ENCODE results near the gene FGFR2.

FGFR2 gene

DNA sequence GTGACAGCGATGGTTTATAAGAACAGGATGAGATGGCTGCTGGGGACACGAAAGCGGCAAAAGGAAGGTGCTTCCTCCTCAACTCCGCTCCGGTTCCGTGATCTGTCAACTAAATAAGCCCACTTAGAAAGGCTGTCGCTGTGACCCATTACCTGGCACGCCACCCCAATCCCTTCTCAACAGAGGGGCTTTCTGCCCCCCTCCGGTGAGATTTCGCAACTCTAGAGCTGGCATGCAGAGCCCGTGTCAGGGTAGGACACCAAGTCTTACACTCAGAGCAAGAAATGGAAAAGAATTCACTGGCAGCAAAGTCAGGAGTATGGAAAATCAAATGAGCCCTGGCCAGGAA lies 66.4 kb downstream of the FGFR2 start:
- TF ChIP-seq, protein P1, sequence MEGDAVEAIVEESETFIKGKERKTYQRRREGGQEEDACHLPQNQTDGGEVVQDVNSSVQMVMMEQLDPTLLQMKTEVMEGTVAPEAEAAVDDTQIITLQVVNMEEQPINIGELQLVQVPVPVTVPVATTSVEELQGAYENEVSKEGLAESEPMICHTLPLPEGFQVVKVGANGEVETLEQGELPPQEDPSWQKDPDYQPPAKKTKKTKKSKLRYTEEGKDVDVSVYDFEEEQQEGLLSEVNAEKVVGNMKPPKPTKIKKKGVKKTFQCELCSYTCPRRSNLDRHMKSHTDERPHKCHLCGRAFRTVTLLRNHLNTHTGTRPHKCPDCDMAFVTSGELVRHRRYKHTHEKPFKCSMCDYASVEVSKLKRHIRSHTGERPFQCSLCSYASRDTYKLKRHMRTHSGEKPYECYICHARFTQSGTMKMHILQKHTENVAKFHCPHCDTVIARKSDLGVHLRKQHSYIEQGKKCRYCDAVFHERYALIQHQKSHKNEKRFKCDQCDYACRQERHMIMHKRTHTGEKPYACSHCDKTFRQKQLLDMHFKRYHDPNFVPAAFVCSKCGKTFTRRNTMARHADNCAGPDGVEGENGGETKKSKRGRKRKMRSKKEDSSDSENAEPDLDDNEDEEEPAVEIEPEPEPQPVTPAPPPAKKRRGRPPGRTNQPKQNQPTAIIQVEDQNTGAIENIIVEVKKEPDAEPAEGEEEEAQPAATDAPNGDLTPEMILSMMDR (IDR thresholded peaks at IDR 0.05; ENCODE audit: low read depth, low read length, missing control alignments): no peak
- DNase-seq (ENCODE audit: low read depth): no peak
- no peak overlapping the region for H3K4me3 ChIP-seq (ENCODE audit: low read depth, low read length)

DNA sequence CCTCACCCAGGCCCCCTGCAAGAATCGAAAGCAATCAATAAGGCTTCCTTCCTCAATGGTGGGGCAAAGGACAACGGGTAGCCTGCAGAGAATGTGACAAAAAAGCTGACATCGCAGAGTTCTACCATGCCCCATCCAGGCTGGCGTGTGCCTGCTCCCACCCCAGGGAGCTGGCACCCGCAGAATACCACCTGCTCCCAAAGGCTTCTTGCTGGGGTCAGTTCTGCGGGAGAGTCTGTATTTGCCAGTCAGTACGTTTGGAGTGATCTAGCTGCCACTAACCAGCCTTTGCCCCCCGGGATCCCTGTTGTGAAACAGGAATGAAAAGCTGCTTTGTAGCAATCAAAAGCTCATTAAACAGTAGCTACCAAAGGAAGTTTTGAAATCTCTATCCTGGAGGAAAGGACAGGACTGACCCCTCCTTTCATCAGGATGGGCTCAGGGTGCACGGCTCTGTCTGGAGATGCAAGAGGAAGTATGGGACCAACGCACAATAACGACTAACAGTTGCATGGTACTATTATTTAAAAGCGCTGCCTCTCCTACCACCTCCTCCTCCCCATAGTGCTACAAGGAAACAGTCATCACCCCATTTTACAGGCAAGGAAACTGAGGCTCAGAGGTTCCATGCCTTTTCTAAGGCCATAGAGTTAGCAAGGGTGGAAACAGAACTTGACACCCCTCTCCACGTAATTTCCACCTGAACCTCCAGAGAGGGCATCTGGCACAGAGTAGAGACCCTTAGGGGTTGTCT lies 67.0 kb downstream of the FGFR2 start:
- no peak for DNase-seq (ENCODE audit: low read depth)
- TF ChIP-seq, protein P1 (IDR thresholded peaks at IDR 0.05; ENCODE audit: low read depth, low read length, missing control alignments): no peak
- no peak overlapping the region for H3K4me3 ChIP-seq (ENCODE audit: low read depth, low read length)

DNA sequence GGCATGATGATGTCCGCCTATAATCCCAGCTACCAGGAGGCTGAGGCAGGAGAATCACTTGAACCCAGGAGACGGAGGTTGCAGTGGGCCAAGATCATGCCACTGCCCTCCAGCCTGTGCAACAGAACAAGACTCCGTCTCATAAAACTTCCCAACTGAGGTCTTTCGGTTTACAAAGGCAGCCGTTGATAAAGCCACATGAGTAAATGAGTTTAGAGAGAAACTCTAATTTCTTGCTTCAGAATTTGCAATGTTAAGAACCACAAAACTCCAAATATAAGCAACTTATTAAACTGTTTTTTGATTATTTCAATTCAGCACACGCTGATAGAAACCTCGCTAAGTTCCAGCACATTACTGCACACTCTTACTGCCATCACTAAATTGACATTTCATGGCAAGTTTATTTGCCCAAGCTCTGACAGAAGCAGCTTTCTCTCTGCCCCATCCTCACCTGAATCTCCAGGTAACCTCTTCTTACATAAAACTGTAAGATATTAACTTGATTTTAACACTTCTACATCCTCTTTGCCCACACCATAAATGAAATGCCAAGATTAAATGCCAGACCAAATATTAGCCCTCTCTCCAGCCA lies 67.7 kb downstream of the FGFR2 start:
- no peak for DNase-seq (ENCODE audit: low read depth)
- H3K4me3 ChIP-seq (ENCODE audit: low read depth, low read length): no peak overlapping the region
- TF ChIP-seq, protein P1 (IDR thresholded peaks at IDR 0.05; ENCODE audit: low read depth, low read length, missing control alignments): no peak

DNA sequence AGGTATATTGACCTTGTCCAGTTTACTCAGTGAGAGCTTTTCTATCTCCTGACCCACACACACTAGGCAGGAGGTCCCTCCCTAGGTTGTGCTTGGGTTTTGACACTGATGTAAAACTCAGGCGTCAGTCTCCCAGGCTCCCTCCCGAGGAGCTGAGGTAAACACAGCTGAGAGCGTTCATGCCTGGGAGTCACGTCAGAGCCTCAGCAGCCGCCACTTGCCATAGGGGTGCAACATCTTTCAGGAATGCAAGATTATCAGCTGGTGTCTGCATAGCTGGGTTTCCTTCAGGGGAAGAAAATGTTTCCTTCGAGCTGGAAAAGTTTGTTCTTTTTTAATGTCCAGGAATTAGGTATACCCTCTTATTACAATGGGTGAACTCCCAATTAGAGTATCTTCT lies 70.6 kb downstream of the FGFR2 start:
- no peak for DNase-seq (ENCODE audit: low read depth)
- TF ChIP-seq, protein P1 (IDR thresholded peaks at IDR 0.05; ENCODE audit: low read depth, low read length, missing control alignments): no peak
- H3K4me3 ChIP-seq (ENCODE audit: low read depth, low read length): no peak overlapping the region

DNA sequence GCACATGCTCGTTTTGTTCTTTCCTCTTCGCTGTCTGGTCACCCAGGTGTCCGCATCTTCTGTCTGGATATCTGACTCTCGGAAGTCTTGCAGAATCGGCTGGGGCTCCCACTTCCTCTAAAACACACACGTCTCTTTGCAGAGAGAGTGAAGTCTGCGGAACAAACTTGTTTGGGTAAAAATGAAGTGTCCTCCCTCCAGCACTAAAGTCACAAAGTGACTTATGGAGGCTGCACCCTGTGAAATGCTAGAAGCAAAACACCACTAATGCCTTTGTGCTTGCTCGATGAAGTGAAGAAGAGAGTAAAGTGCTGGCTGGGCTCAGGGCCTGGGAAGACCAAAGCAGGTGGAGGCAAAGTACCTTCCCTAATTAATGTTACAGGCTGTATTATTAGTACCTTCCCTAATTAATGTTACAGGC lies 71.4 kb downstream of the FGFR2 start:
- TF ChIP-seq, protein P1 (IDR thresholded peaks at IDR 0.05; ENCODE audit: low read depth, low read length, missing control alignments): no peak
- no peak overlapping the region for H3K4me3 ChIP-seq (ENCODE audit: low read depth, low read length)
- no peak for DNase-seq (ENCODE audit: low read depth)

DNA sequence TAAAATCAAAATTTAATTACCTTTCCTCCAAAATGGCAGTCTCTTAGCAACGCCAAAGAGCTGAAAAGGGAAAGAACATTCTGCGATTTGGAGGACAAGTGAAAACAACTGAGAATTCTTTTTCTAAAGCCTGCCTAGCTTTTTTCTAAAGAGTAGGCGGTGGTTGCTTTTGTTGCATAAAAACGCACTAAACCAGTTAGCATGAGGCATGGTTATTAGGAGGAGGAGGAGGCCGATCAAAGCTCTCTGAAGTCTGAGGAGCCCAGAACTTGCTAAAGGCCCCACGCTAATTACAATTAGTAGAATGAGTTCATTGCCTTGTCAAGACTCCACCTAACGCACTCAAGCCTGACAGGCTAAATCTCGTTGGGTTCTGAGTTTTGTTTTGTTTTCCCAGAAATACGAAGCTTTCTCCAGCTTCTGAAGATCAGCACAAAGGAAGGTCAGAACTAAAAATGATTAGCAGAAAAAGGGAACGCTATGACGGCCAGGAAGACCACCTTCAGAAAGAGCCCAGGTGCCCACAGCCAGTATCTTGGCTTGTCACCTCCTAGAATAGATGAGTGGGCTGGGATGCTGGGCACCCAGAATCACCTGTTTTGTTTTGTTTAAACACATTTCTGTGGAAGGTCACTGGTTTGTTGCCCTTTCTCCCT lies 72.0 kb downstream of the FGFR2 start:
- H3K4me3 ChIP-seq (ENCODE audit: low read depth, low read length): no peak overlapping the region
- DNase-seq (ENCODE audit: low read depth): no peak
- TF ChIP-seq, protein P1 (IDR thresholded peaks at IDR 0.05; ENCODE audit: low read depth, low read length, missing control alignments): no peak

Data from GM12864 (cell line).